ENCODE data around the gene EDIL3. TPM values are rescaled to one million over a fixed set of nuclear protein-coding genes. Genes with fewer than 3 reads are reported as not detected.

EDIL3 gene
- total and polyA plus RNA-seq, 2 donors from 2014 or later: 5.2 to 32.8 TPM

- no peak overlapping the region for H3K9ac ChIP-seq (ENCODE audit: low read length in 3 of 3)
- no peak overlapping the region for H3K27ac ChIP-seq (ENCODE audit: low read depth in 2 of 2, low read length in 2 of 2)
Measured at GRCh38 chr5:84385705-84386104, 1.0 kb upstream of the EDIL3 start.

GRCh38 chr5:84383816-84384603 lies 670 bp downstream of the EDIL3 start:
- no peaks in the 10 kb centered on the region for H3K27me3 ChIP-seq (ENCODE audit: control insufficient read depth, insufficient read depth, low read length)
- FAIRE-seq (no peak), DNase-seq (peak; percentile 50 to 75 (median 52))
- peak overlapping the region; percentile 29 to 64 (median 57) for H3K4me3 ChIP-seq (ENCODE audit: low read length in 3 of 3)
- TF ChIP-seq CTCF (IDR thresholded peaks at IDR 0.05; ENCODE audit: borderline replicate concordance, extremely low read depth, insufficient read depth): no peak
- no peaks in the 10 kb centered on the region for H3K36me3 ChIP-seq (ENCODE audit: control insufficient read depth in 2 of 3, insufficient read depth in 3 of 3, low read length in 3 of 3)
- intact Hi-C loops (cut with DNase I): no loop called here
- peak overlapping the region in 1 of 3 donors; percentile 44 for H3K9ac ChIP-seq (ENCODE audit: low read length in 3 of 3)
- peaks cover 0 to 7% (median 0%) of the 10 kb centered on the region in 3 donors for H3K4me1 ChIP-seq (ENCODE audit: control insufficient read depth in 2 of 3, insufficient read depth in 2 of 3, low read depth in 1 of 3, low read length in 3 of 3)
- no peaks in the 10 kb centered on the region for H3K9me3 ChIP-seq (ENCODE audit: control insufficient read depth in 2 of 3, insufficient read depth in 1 of 3, low read length in 3 of 3)
- no peak overlapping the region for H3K27ac ChIP-seq (ENCODE audit: low read depth in 2 of 2, low read length in 2 of 2)

More at GRCh38 chr5:84385705-84386104, 1.0 kb upstream of the EDIL3 start:
- Histone ChIP-seq H3K4me1 (ENCODE audit: control insufficient read depth in 2 of 3, insufficient read depth in 2 of 3, low read depth in 1 of 3, low read length in 3 of 3) (peaks cover 0 to 7% (median 0%) of the 10 kb centered on the region in 3 donors), H3K27me3 (ENCODE audit: control insufficient read depth, insufficient read depth, low read length) (no peaks in the 10 kb centered on the region), H3K9me3 (ENCODE audit: control insufficient read depth in 2 of 3, insufficient read depth in 1 of 3, low read length in 3 of 3) (no peaks in the 10 kb centered on the region), H3K4me3 (ENCODE audit: low read length in 3 of 3) (peak overlapping the region in 2 of 3 donors; percentile 15 to 17), H3K36me3 (ENCODE audit: control insufficient read depth in 2 of 3, insufficient read depth in 3 of 3, low read length in 3 of 3) (no peaks in the 10 kb centered on the region)
- DNase-seq (no peak), FAIRE-seq (no peak)
- intact Hi-C loops (cut with DNase I): no loop called here
- TF ChIP-seq CTCF (IDR thresholded peaks at IDR 0.05; ENCODE audit: borderline replicate concordance, extremely low read depth, insufficient read depth): no peak

- intact Hi-C loops (cut with DNase I): no loop called here
- Histone ChIP-seq H3K9me3 (ENCODE audit: control insufficient read depth in 2 of 3, insufficient read depth in 1 of 3, low read length in 3 of 3) (no peaks in the 10 kb centered on the region), H3K9ac (ENCODE audit: low read length in 3 of 3) (no peak overlapping the region), H3K36me3 (ENCODE audit: control insufficient read depth in 2 of 3, insufficient read depth in 3 of 3, low read length in 3 of 3) (no peaks in the 10 kb centered on the region), H3K4me3 (ENCODE audit: low read length in 3 of 3) (peak overlapping the region in 2 of 3 donors; percentile 57 to 64), H3K27ac (ENCODE audit: low read depth in 2 of 2, low read length in 2 of 2) (no peak overlapping the region), H3K27me3 (ENCODE audit: control insufficient read depth, insufficient read depth, low read length) (no peaks in the 10 kb centered on the region), H3K4me1 (ENCODE audit: control insufficient read depth in 2 of 3, insufficient read depth in 2 of 3, low read depth in 1 of 3, low read length in 3 of 3) (peaks cover 0 to 7% (median 0%) of the 10 kb centered on the region in 3 donors)
- FAIRE-seq (no peak), DNase-seq (peak in 3 of 5 donors; percentile 25 to 61 (median 35))
- TF ChIP-seq CTCF (IDR thresholded peaks at IDR 0.05; ENCODE audit: borderline replicate concordance, extremely low read depth, insufficient read depth): no peak
Measured at GRCh38 chr5:84383296-84383815, 1.3 kb downstream of the EDIL3 start.

All from kidney (tissue), 14 donors.